HG03520 (cell line): ENCODE data around the gene FNDC5.
"Not testable (repeated sequence)": the region's sequence is repeated elsewhere in the genome, so short reads cannot be mapped to it uniquely, and the experiment has no call there.

ENCODE experiments used
- ATAC-seq: cut with Tn5 transposase; IDR thresholded peaks from one replicate; pipeline ENCODE4 v1.9.1; 2021; ENCODE audit warnings: mild to moderate bottlenecking, moderate library complexity; ENCODE audit not compliant: unreplicated experiment

FNDC5 gene

GRCh38 chr1:32870615-32871363, at the start of gene FNDC5:
Gene FNDC5 (minus strand): TSS chr1:32870912.
- ATAC-seq, result no peak

- ATAC-seq, result no peak
Measured at GRCh38 chr1:32919811-32920733, 49.4 kb upstream of the FNDC5 start.

- ATAC-seq, result no peak
Measured at GRCh38 chr1:32918179-32918578, 47.5 kb upstream of the FNDC5 start.

- ATAC-seq, result no peak
Measured at GRCh38 chr1:32917521-32917920, 46.8 kb upstream of the FNDC5 start.

GRCh38 chr1:32915766-32916706, 45.3 kb upstream of the FNDC5 start:
- no peak for ATAC-seq

- ATAC-seq, result no peak
Measured at GRCh38 chr1:32910319-32910718, 39.6 kb upstream of the FNDC5 start.

- no peak for ATAC-seq
Measured at GRCh38 chr1:32907435-32907834, 36.7 kb upstream of the FNDC5 start.

- no peak for ATAC-seq
Measured at GRCh38 chr1:32906654-32907053, 35.9 kb upstream of the FNDC5 start.

GRCh38 chr1:32905588-32905987, 34.9 kb upstream of the FNDC5 start:
- ATAC-seq, result not testable (repeated sequence)

GRCh38 chr1:32904797-32905196, 34.1 kb upstream of the FNDC5 start:
- no peak for ATAC-seq

- no peak for ATAC-seq
Measured at GRCh38 chr1:32903991-32904785, 33.5 kb upstream of the FNDC5 start.

- ATAC-seq, result no peak
Measured at GRCh38 chr1:32902535-32902920, 31.8 kb upstream of the FNDC5 start.

GRCh38 chr1:32901823-32902534, 31.3 kb upstream of the FNDC5 start:
- ATAC-seq, result no peak

GRCh38 chr1:32900956-32901822, 30.5 kb upstream of the FNDC5 start, which contains the start of gene TMEM54:
Gene TMEM54 (minus strand): TSS chr1:32901389. CDS start chr1:32901238, 151 bp downstream.
- ATAC-seq, result no peak

- no peak for ATAC-seq
Measured at GRCh38 chr1:32900371-32900955, 29.8 kb upstream of the FNDC5 start.

- no peak for ATAC-seq
Measured at GRCh38 chr1:32899586-32900296, 29.0 kb upstream of the FNDC5 start.

- ATAC-seq, result no peak
Measured at GRCh38 chr1:32898958-32899357, 28.2 kb upstream of the FNDC5 start.
